GM12874 (cell line): Measurements from ENCODE around the gene SPINK6.

Experiments used
- TF ChIP-seq, protein P1 (sequence below): IDR thresholded peaks from 2 replicates; pipeline ENCODE4 v1.5.1; 2011; ENCODE audit warnings: low read depth, mild to moderate bottlenecking, control low read depth, low read length, moderate library complexity; ENCODE audit not compliant: insufficient read depth

Gene SPINK6, protein sequence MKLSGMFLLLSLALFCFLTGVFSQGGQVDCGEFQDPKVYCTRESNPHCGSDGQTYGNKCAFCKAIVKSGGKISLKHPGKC

DNA sequence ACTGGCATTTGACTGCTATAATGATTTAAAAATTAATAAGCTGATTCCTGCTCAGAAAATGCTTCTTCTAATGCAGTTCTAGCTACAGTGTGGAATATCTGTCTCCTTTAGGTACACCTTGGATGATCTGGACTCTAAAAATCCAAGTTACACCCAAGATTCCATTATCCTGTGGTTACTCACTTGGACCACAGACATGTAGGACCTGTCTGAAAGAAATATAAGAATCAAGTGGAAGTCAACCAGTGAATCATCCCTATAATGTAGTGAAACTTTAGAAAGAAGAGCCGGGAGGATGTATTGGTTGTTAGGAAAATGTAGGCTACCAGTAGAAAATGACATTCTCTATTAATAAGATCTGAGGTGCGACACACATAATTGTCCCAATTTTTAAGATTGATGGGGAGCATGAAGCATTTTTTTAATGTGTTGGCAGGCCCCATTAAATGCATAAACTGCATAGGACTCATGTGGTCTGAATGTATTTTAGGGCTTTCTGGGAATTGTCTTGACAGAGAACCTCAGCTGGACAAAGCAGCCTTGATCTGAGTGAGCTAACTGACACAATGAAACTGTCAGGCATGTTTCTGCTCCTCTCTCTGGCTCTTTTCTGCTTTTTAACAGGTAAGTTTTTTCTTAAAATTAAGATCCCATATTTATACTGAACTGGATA, at the start of gene SPINK6:
SPINK6 (plus strand) TSS at position 512 of the 673 bp plus-strand sequence; CDS start at position 567, 55 bp downstream.
- TF ChIP-seq, protein P1, sequence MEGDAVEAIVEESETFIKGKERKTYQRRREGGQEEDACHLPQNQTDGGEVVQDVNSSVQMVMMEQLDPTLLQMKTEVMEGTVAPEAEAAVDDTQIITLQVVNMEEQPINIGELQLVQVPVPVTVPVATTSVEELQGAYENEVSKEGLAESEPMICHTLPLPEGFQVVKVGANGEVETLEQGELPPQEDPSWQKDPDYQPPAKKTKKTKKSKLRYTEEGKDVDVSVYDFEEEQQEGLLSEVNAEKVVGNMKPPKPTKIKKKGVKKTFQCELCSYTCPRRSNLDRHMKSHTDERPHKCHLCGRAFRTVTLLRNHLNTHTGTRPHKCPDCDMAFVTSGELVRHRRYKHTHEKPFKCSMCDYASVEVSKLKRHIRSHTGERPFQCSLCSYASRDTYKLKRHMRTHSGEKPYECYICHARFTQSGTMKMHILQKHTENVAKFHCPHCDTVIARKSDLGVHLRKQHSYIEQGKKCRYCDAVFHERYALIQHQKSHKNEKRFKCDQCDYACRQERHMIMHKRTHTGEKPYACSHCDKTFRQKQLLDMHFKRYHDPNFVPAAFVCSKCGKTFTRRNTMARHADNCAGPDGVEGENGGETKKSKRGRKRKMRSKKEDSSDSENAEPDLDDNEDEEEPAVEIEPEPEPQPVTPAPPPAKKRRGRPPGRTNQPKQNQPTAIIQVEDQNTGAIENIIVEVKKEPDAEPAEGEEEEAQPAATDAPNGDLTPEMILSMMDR, result no peak

DNA sequence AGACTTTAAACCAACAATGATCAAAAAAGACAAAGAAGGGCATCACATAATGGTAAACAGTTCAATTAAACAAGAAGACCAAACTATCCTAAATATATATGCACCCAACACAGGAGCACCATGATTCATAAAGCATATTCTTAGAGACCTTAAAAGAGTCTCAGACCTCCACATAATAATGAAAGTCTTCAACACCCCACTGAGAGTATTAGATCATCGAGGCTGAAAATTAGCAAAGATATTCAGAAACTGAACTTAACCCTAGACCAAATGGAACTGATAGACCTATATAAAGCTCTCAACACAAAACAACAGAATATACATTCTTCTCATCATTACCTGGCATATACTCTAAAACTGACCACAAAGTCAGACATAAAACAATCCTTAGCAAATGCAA, 46.2 kb upstream of the SPINK6 start:
- TF ChIP-seq, protein P1, result no peak

DNA sequence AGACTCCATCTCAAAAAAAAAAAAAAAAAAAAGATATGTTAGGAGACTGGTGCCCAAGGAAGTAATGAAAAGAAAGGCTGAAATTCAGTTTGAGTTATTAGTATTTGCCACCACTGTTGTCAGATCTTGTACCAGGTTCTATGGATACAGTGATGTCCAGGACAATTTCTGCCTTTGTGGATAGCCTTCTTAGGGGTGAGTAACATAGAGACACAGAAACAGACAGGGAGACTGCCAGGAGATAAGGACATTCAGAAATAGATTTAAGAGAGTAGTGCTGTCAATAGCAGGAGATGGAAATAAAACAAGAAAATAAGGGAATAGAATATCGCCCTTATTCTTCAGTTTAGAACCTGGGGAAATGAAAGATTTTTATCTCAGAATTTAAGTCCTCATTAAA, 40.8 kb upstream of the SPINK6 start:
- TF ChIP-seq, protein P1, result no peak

DNA sequence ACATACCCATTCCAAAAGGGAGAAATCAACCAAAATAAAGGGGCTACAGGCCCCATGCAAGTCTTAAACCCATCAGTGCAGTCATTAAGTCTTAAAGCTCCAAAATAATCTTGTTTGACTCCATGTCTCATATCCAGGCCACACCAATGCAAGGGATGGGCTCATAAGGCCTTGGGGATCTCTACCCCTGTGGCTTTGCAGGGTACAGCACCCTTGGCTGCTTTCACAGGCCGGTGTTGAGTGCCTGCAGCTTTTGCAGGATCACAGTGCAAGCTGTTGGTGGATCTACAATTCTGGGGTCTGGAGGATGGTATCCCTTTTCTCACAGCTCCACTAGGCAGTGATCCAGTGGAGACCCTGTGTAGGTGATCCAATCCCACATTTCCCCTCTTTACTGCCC, 39.5 kb upstream of the SPINK6 start:
- TF ChIP-seq, protein P1, result 0 out of 2 replicates have a peak, but pooled peaks have one; percentile 13

DNA sequence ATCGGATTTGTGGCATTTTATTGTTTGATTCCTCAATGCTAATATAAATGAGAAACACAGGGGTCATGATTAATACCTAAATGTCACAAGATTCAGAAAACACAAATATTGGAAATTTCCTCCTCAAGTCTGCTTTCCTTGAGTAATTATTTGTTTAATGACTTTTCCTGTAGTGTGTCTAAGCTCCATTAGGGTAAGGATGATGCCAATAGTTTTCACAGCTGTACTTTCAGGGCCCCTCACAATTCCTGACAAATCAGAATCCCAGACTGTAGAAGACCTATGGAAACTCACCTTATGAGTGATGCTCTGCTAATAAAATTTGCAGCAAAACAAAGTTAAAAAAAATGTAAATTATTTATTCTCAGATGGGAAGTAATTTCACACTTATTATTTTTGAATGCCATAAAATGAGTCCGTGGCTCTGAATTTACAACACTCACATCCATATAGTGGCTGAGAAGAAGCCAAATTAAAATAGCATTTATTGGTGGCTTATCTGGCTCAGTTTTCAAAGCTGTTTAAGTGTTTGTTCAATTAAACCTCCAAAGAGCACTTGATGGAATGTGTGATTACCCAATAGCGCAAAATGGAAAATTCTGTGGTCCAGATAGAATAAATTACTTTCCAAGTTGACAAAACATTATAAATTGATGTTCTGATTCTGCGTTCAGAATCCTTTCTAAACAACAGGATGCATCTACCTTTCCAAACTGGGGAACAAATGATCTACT, 36.1 kb upstream of the SPINK6 start:
- TF ChIP-seq, protein P1, result no peak

DNA sequence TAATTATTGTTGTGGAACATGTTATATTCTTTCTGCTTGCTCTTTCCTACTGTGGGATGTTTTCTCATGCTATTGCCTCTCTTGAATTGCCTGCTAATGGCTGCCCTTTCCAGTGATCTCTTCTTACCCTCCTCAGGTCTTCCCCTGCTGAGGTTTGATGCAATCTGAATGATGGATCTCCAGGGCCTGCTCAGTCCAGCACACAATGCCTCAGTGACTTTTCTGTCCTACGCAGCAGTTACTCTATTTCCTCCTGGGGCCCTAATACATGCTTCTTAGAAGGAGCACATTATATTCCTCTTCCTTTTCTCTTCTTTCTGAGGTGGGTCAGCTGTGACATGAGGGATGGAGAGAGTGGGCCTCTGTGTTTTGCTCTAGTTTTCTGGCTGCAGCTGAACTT, 34.6 kb upstream of the SPINK6 start, which contains the start of gene SPINK14:
SPINK14 (plus strand) TSS at position 301 of the 400 bp plus-strand sequence. CDS start 1,187 bp downstream, outside the sequence.
- TF ChIP-seq, protein P1, result no peak

DNA sequence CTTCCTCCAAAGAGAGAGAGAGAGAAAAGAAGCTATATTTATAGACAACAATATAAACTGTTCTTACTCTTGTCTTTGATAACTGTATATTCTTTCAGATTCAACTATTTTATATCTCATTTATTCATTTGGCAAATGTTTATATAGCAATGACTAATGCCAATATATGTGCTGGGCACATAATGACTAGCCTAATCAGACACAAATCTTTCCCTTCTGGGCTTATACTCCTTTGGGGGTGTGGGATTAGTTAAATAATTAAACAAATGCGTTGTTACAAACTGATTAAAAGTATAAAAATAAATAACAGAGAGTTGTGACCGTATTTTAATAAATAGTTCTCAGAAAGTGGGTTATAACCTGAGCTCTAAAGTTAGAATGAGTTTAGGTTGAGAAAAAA, 30.5 kb upstream of the SPINK6 start:
- TF ChIP-seq, protein P1, result no peak
